Activated CD8-positive, alpha-beta memory T cell treated with anti-CD3 and anti-CD28 coated beads, Interleukin-2, amount 50 U/mL, for 24 hours (primary cell): ENCODE measurements around the gene PUS1.
"Not testable (repeated sequence)": the region's sequence is repeated elsewhere in the genome, so short reads cannot be mapped to it uniquely, and the experiment has no call there.

Experiments
- DNase-seq: peaks from one replicate; pipeline ENCODE4 v3.0.0-alpha.2; 2020; ENCODE audit errors: extremely low read depth

The PUS1 gene

DNA sequence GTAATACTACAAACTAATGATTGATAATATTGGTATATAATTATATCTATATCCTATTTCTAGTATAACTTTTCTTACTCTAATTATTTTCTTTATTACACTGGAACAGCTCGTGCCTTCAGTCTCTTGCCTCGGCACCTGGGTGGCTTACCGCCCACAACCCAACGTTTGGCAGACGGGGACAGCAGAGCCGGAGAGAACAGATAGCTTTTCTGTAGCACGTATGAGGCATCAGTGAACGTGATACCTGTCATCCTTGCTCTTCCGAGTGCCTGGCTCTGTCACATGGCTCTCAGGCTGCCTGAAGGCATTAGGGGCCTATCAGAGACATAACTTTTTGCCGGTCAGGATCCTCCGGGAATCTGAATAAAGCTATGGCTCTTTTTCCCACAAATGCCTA lies 5.5 kb downstream of the PUS1 start:
- DNase-seq, result no peak

DNA sequence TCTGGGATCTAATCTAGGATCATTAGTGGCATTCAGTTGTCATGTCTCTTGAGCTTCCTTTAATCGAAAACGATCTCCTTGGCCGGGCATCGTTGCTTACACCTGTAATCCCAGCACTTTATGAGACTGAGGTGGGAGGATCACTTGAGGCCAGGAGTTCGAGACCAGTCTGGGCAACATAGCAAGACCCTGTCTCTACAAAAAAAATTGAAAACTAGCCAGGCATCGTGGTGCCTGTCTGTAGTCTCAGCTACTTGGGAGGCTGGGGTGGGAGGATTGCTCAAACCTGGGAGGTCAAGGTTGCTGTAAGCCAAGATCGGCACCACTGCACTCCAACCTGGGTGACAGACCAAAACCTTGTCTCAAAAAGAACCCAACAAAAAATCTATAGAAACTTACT lies 9.0 kb downstream of the PUS1 start:
- no peak for DNase-seq

DNA sequence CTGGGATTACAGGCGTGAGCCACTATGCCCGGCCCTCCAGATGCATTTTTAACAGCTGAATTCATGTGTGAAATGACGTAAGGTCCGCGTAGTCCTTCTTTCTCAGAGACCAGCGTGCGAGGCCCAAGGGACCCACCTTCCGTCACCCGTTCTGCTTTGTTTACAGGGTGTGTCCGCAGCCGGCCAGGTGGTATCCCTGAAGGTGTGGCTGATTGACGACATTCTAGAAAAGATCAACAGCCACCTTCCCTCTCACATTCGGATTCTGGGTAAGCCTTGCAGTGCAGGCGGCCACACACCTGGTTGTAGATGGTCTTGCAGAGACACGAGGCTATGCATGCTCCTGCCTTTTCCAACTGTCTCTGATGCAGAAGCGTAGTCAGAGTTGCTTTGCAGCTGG lies 9.9 kb downstream of the PUS1 start:
- no peak for DNase-seq

DNA sequence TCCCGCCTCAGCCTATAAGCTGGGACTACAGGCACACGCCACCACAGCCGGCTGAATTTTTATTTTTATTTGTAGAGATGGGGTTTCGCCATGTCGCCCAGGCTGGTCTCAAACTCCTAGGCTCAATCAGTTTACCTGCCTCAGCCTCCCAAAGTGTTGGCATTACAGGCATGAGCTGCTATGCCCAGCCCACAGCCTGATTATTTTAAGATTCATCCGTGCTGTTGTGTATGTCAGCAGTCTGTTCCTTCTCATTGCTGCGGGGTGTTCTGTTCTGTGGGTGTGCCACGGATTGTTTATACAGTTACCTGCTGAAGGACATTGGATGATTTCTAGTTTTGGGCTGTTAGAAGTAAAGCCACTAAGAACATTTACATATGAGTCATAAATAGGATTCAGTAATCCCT lies 11.1 kb downstream of the PUS1 start:
- no peak for DNase-seq

DNA sequence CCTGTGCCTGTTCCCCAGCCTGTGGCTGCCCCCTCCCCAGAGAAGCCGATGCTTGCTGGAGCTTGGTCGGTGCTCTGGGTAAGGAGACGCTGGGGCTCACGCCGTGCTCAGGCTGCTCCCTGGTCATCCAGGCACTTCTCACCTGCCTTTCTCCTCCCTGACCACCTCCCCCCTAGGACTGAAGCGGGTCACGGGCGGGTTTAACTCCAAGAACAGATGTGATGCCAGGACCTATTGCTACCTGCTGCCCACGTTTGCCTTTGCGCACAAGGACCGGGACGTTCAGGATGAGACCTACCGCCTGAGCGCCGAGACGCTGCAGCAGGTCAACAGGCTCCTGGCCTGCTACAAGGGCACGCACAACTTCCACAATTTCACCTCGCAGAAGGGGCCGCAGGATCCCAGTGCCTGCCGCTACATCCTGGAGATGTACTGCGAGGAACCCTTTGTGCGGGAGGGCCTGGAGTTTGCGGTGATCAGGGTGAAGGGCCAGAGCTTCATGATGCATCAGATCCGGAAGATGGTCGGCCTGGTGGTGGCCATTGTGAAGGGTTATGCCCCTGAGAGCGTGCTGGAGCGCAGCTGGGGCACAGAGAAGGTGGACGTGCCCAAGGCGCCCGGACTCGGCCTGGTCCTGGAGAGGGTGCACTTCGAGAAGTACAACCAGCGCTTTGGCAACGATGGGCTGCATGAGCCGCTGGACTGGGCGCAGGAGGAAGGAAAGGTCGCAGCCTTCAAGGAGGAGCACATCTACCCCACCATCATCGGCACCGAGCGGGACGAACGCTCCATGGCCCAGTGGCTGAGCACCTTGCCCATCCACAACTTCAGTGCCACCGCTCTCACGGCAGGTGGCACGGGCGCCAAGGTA lies 12.3 kb downstream of the PUS1 start:
- DNase-seq, result no peak

DNA sequence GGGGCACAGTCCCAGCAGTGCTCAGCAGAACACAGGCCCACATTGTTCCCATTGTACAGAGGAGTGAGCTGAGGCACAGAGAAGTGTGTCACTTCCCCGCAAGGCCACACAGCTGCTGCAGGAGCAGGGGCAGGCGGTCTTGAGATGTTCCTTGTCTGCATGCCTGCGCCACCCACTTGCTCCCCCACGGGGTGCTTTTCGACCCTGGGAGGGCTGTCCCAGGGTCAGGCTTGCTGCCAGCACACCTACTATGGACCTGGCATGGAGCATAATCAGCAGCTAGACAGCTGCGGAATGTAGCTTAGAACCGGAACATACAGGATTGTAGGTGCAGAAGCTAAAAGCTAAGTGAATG lies 12.9 kb downstream of the PUS1 start:
- DNase-seq, result no peak

DNA sequence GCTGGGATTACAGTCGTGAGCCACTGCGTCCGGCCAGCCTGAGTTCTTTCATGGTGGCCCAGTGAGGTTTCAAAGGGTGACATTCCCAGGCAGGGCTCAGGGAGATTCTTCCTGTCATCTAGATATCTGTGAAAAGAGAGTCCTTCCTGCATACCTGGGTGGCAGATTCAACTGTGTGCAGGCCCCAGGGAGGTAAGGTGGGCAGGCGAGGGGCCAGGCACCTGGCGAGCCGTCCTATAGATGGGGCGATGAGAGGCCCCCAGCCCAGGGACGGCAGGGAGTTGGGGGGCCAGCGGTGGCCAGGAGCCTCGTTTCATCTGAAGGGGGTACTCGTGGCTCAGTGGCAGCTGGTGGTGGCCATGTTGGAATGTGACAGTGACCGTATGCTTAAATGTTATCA lies 13.6 kb downstream of the PUS1 start:
- DNase-seq, result no peak

DNA sequence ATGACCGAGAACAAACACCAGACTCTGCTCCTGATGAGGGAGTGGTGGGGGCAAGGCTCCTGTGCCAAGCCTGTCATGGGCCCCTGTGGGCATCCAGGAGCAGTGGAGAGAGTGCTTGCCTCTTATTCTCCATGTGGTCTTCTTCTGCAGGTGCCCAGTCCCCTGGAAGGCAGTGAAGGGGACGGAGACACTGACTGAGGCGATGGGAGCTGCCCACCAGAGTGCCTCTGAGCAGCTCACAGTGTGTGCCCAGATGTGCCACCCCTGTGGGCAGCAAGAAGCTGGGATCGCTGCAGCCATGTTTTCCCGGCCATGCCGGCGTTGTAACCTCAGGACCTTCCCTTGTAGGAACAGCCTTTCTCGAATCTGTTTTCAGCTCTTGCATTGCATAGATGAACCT lies 14.3 kb downstream of the PUS1 start:
- no peak for DNase-seq

DNA sequence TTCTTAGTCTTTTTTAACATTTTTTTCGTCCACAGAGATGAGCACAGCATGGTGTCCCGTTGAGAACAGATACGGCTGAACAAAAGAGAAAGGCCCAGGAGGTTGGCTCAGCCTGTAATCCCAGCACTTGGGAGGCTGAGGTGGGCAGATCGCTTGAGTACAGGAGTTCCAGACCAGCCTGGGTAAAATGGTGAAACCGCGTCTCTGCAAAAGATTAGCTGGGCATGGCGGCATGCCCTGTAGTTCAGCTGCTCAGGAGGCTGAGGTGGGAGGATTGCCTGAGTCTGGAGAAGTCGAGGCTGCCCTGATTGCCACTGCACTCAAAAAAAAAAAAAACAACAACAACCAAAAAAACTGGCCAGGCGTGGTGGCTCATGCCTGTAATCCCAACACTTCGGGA lies 14.8 kb downstream of the PUS1 start:
- DNase-seq, result no peak

DNA sequence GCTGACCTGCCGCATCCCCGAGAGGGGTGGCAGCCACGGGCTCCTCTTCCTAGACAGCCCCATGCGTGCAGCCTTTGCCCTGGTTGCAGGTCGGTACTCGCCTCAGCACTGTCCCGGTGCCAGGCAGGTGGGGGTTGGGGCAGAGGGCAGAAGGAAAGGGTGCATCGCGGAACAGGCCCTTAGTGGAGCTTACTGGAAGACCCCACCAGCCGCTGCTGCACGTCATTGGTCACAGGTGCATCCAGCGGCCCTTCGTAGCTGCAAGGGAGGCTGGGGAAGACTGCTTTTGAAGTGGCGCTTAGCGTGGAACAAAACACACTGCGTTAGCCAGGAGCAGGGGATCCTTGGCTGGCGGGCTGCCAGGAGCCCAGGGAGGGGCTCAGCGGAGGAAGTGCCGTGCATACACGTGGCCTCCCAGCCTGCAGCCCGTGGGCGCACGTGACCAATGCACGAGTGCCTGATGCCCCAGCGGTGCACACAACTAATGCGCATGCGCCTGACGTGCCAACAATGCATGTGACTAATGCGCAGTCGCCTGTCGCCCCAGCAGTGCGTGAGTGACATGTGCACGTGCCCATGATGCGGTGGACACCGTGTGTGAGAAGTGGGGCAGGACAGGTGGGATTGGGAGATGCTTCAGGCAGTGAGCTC lies 15.7 kb downstream of the PUS1 start:
- DNase-seq, result no peak

DNA sequence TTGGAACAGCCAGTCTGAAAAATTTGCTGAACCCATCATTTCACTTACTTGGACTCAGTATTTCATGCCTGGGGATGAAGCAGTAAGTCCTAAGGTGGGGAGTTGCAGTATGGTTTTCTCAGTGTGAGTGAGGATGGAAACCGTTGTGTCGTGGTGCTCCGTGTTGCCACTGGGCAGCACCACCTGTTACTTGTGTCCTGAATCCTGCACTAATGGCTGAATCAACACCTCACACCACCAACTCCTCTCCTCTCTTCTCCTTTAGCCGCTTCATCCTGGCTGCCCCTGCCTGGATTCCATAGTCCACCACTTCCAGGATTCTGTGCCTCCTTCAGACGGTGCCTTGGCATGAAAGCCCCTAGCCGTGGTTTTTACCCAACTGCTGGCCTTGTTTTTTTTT lies 17.7 kb downstream of the PUS1 start:
- DNase-seq, result no peak

DNA sequence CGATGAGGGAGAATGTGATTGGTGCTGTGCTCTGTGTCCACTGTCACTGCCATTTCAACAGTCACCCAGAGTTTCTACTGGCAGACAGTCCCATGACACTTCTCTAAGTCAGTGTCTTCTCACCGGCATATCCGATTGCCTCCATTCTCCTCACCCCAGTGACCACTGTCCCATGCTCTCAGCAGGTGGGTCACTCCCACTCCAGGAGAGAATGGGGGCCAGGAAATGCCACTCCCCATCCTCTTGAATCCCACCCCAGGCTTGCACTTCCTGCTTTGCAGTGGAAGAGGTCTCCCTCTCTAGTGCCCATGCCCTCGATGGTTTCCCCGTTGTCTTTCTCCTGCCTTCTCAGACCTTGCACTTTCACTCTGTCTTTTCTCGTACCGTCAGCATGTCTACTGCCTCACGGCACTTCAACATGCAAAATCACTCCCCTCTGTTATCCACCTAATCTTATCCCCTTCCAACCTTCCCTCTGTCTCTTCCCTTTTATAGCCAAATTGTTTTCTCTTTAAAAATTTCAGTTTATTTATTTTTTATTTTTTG lies 18.5 kb downstream of the PUS1 start:
- DNase-seq, result no peak

DNA sequence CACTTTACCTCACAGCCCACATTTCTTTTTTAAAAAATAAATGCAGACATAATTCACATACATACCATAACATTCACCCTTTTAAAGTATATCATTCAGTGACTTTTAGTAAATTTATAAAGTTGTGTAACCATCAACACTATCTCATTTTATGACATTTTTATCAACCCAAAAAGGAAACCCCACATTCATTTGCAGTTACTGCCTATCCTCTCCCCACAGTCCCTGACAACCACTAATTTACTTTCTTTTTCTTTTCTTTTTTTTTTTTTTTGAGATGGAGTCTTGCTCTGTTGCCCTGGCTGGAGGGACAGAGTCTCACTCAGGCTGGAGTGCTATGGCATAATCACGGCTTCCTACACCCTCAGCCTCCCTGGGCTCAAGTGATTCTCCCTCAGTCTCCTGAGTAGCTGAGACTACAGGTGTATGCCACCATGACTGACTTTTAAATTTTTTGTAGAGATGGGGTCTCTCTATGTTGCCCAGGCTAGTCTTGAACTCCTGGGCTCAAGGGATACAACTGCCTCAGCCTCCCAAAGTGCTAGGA lies 19.2 kb downstream of the PUS1 start:
- no peak for DNase-seq

DNA sequence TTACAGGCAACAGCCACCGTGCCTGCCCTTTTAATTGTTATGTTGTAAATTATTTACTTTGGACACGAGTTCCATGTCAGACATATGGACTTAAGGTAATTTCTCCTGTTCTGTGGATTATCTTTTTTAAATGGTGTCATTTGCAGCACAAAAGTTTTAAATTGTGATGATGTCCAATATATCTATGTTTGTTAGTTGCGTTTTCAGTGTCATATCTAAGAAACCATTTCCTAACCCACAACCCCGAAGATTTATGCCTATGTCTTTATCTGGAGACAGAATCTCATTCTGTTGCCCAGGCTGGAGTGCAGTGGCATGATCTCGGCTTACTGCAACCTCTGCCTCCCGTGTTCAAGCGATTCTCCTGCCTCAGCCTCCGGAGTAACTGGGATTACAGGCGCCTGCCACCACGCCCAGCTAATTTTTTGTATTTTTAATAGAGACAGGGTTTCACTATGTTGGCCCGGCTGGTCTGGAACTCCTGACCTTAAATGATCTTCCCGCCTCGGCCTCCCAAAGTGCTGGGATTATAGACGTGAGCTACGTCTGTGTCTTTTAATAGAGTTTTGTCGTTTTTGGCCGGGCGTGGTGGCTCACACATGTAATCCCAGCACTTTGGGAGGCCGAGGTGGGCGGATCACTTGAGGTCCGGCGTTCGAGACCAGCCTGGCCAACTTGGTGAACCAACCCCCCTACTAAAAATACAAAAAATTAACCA lies 19.8 kb downstream of the PUS1 start:
- not testable (repeated sequence) for DNase-seq

DNA sequence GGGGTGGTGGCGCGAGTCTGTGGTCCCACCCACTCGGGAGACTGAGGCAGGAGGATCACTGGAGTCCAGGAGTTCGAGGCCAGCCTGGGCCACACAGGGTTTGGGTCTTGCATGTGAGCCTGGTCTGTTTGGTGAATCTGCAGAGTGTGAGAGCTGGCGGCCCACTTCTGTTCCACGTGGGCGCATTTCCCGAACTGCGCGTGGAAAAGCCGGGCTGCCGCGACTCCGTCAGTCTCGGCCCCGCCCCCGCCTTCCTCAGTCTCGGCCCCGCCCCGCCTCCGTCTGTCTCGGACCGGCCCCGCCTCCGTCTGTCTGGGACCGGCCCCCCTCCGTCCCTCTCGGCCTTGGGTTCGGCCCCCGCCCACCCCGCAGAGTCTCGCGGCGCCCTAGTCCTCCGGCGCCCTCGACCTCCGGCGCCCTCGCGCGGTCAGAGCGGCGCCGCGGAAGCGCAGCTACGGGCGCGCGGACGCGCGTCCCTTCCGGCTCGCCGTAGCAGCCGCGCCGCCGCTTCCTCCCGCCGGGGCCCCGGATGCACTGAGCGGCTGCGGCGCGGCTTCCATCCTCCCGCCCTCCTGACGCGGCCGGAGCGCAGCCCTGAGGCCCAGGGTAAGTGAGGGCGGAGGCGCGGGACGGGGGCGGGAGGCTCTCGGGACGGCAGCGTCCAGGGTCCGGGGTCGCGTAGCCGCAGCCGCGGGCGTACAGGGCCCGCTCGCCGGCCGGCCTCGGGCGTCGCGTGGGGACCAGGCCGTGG lies 20.5 kb downstream of the PUS1 start, which contains the start of gene EP400:
Gene EP400, plus strand, starts transcription at position 512 of the 751 bp plus-strand sequence. CDS start 10,678 bp downstream, outside the sequence.
- peak; percentile 85 for DNase-seq

DNA sequence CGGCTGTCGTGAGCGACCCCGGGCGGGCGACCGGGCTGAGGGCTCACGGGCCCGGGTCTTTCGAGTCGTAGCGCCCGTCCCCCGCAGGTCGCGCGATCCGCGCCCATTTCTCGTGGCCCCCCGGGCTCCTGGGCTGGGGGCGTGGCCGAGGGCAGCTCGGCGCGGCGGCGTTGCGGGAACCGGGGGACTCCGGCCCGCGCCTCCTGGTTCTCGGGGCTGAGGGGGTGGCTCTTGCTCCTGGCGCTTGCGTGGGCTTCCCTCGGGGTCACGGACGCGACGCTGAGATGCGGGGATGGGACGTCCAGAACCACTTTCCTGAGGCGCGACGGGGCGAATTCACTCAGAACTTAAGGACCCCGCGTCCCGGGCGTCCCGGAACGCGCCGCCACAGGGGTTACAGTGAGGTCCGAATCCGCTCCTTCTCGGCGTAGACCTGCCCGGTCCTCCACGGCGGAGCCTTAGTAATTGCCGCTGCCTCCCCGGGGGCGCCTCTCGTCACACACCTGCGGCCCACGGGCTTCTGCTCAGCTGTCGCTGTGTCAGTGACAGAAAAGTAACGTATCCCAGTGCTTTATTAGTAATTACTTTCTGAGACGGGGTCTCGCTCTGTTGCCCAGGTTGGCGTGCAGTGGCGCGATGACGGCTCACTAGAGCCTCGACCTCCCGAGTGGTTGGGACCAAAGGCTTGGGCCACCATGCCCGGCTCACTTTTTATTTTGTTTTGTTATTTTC lies 21.3 kb downstream of the PUS1 start:
- DNase-seq, result no peak

DNA sequence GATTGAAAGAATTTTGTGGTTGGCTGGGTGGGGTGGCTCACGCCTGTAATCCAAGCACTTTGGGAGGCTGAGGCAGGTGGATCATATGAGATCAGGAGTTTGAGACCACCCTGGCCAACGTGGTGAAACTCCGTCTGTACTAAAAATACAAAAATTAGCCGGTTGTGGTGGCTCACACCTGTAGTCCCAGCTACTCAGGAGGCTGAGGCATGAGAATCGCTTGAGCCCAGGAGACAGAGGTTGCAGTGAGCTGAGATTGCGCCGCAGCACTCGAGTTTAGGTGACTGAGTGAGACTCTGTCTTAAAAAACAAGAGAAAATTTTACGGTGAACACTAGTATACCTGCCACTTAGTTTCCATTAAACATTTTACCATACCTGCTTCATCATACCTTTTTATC lies 24.7 kb downstream of the PUS1 start:
- DNase-seq, result not testable (repeated sequence)

DNA sequence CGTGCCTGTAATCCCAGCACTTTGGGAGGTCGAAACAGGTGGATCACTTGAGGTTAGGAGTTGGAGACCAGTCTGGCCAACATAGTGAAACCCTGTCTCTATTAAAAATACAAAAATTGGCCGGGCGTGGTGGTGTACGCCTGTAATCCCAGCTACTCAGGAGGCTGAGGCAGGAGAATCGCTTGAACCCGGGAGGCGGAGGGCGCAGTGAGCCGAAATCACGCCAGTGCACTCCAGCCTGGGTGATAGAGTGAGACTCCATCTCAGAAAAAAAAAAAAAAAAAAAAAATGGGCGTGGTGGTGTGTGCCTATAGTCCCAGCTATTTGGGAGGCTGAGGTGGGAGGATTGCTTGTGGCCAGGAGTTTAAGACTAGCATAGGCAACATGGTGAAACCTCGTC lies 25.4 kb downstream of the PUS1 start:
- DNase-seq, result not testable (repeated sequence)

DNA sequence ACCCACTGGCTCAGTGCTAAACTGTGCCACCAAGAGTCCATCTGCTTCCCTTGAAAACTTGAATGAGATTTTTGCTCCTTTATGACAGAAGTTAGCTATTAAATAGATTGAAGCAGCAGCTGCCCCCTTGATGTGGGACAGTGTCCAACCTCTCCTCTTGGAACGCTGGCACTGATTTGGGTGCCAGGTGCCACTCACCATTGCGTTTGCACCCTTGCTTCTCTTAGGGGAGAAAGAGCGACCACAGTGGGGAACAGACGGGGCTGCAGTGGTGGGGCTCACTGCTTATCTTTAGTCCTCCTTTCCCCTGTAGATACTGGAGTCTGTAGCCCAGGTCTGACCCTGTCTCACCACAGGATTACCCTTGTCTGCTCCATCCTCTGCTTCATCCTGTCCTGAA lies 30.0 kb downstream of the PUS1 start:
- DNase-seq, result no peak
